Stimulated activated CD8-positive, alpha-beta memory T cell treated with anti-CD3 and anti-CD28 coated beads, Interleukin-7, amount 100 ng/mL, for 4 hours (primary cell): ENCODE data around the gene MAPK7.

Experiments used
- DNase-seq, 2 donors: peaks; one replicate each; pipeline ENCODE4 v3.0.0-alpha.2; 2020; ENCODE audit warnings: low read depth in 2 of 2

MAPK7 gene

GRCh38 chr17:19381361-19381740, 3.1 kb downstream of the MAPK7 start:
- no peak for DNase-seq

DNA sequence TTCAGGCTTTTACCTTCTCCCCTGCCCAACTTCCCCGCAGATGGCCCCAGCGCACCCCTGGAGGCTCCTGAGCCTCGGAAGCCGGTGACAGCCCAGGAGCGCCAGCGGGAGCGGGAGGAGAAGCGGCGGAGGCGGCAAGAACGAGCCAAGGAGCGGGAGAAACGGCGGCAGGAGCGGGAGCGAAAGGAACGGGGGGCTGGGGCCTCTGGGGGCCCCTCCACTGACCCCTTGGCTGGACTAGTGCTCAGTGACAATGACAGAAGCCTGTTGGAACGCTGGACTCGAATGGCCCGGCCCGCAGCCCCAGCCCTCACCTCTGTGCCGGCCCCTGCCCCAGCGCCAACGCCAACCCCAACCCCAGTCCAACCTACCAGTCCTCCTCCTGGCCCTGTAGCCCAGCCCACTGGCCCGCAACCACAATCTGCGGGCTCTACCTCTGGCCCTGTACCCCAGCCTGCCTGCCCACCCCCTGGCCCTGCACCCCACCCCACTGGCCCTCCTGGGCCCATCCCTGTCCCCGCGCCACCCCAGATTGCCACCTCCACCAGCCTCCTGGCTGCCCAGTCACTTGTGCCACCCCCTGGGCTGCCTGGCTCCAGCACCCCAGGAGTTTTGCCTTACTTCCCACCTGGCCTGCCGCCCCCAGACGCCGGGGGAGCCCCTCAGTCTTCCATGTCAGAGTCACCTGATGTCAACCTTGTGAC, 3.6 kb downstream of the MAPK7 start:
- DNase-seq: no peak

- DNase-seq: no peak
Observed at GRCh38 chr17:19382531-19383444, 4.5 kb downstream of the MAPK7 start.

DNA sequence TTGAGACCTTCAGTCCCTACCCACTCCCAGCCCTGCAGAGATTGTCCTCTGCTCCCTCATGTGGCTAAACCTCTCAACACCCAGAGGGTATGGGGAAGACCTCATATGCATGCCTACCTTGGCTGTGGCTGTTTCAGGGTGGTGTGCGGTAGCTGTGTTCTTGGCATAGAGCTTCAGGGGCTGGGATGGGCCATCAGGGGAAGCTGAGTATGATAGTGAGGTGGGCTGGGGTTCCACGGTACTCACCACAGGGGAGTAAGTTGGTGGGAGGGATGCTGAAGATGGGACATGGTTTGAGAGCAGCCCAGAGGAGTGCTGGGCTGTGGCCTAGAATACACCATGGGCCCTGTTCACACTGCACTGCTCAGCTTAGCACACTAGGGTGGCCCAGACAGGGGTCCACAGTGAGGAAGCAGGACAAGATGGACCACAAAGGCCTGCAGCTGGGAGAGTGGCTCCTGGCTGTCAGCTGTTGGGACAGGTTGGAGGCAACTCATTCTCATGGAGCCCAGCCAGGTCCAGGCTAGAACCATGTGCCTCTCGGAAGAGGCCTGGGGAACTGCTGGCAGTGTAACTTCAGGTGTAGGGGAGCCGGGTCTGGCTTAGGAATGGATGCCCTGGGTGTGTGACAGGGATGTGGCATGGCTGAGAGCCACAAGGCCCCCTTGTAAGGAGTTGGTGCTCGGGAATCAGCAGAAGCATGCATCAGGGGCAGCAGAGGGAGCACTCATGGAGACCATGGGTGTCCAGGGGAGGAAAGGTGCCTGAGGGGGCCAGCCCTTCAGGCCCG, 5.6 kb downstream of the MAPK7 start:
- no peak for DNase-seq

DNA sequence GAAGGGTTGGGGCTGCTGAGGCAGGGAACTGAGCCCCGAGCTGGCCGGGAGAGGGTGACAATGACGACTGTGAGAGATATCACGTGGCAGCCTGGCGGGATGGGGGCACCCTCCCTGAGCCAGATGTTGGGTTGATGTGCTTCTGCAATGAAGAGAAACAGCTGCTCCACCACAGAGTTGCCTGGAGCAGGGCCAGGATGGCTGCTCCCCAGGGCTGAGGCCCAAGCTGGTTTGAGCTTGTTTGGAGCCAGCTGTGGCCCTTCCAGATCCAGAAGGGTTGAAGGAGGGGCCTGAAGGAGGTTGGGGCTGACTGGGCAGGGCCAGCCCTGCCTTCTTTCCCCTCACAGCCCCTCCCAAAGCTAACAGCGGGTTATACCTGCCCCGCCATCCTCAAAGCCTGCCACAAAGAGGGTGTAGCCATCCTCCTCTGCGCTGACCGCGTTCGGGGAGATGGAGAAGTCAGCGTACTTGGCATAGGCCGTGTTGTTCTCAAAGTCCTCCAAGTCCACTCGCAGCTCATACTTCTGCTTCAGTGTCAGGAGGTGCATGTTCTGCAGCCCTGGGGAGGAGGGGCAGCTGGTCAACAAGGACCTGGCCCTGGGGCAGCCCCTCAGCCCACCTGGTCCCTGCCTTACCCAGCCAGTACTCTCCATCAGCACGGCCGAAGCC, 6.6 kb downstream of the MAPK7 start:
- DNase-seq: no peak

GRCh38 chr17:19385521-19385983, 7.3 kb downstream of the MAPK7 start:
- DNase-seq: no peak

DNA sequence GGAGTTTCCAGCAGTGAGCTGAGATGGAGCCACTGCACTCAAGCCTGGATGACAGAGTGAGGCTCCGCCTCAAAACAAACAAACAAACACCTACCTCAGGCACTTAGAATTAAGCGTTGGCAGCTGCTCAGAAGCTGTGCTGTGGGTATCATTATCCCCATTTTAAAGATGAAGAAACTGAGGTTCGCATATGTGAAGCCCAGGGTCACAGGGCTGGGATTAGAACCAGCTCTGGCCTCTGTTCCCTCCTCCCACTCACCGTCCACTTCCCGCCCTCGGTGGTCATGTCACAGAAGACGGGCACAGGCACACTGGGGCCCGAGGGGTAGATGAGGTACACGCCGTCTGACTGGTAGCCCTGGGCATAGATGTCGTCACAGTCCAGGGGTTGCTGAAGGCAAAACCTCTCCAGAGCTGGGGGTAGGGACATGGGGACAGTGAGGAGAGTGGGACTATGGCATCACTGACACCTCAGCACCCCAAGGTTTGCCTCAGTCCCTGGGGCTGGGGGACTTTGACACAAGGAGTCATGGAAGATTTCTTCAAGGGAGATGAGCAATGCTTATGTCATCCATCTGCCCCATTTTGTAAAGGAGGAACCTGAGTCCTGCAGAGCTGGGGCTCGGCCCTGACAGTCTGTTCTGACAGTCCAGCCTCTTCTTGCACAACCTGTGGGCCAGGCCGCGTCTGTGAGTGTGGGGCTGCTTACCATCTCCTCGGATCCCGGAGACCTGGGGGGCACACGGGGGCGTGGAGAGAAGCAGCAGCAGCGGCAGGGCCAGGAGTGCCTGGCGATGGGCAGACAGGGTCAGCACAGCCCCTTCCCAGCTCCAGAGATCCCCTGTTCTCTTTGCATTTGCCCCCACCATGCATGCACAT, 8.0 kb downstream of the MAPK7 start:
- DNase-seq: no peak

GRCh38 chr17:19386974-19387920, 8.9 kb downstream of the MAPK7 start, which contains the start of gene MFAP4:
TSS of gene MFAP4 (minus strand) at chr17:19387190. CDS start at chr17:19387155, 35 bp downstream.
- no peak for DNase-seq

DNA sequence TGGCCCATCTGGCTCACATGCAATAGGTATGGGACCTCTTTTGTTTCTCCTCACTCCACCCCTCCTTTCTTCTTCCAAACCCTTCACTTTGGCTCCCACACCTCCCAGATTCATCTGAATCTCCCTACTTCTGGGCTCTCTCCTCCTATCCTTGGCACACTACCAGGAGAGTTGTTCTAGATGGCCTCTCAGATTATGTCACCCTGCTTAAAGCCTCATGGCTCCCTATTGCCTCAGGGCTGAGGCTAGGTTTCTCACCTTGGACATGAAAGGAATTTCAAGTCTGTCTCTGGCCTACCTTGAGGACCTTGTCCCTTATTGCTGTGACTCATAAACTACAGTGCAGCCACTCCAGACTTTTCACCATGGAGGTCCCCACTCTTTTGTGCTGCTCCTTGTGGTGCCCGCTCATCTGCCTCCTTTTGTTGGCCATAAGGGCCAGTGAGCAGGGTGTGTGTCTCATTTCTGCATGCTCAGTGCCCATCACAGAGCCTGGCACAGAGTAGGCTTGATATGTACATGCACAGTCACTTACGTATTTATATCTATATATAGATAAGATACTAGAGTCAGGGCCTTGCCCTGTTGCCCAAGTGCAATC, 9.7 kb downstream of the MAPK7 start:
- no peak for DNase-seq

DNA sequence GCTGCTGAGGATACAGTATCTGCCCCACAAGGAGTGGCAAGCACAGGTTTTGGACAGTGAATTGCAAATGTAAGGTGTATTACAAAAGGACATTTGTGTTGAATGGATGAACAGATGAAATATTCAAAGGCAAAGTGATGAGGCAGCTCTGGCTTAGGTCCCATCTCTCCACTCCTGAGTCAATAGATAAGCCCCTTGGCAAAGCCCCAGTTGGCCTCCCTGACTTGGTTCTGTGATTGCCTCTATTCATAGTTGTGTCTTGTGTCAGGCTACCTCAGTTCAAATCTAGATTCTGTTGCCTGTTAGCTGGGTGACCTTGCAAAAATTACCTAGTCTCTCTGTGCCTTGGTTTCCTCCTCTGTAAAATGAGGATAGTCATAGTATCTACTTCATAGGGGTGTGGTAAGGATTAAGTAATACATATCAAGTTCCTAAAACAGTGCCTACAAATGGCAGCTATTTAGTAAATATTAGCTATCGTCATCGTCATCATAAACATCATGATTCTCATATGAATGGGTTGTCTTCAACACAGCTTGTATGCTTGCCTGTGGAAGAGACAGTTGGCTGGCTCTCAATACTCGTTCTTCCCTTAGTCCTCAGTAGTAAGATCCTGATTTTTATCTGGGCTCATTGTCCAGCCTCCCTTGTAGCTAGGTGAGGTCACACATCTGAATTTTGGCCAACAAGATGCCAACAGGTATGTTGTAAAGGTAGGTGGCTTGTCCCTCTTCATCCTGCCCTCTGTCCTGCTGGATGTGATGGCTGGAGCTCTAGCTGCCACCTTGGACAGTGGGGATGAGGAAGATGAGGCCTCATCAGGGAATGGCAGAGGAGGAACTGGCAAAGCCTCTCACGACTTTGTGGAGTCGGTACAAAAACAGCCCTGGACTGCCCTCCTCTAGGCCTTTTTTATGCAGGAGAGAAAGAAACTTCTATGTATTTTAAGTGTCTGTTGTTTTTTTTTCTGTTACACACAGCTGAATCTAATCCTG, 10.8 kb downstream of the MAPK7 start:
- DNase-seq: no peak

DNA sequence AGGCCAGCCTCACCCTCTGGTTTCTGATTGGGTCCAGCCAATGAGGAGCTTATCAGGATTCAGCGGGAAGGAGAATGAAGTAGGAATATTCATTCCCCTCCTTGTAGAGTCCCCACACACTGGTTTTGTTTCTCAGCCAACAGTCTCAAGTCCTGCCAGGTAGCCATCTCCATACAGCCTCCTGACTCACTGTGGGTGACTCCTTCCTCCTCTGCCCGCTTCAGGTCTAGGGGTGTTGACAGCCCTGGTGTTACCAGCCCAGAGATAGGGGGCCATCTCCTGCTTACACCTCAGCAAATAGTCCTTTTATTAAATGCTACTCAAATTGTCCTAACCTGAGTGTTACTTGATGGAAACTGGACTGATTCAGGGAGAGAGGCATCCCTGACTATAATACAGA, 12.7 kb downstream of the MAPK7 start:
- no peak for DNase-seq

- DNase-seq: no peak
Observed at GRCh38 chr17:19391432-19391831, 13.1 kb downstream of the MAPK7 start.

GRCh38 chr17:19392303-19392702, 14.0 kb downstream of the MAPK7 start:
- no peak for DNase-seq

DNA sequence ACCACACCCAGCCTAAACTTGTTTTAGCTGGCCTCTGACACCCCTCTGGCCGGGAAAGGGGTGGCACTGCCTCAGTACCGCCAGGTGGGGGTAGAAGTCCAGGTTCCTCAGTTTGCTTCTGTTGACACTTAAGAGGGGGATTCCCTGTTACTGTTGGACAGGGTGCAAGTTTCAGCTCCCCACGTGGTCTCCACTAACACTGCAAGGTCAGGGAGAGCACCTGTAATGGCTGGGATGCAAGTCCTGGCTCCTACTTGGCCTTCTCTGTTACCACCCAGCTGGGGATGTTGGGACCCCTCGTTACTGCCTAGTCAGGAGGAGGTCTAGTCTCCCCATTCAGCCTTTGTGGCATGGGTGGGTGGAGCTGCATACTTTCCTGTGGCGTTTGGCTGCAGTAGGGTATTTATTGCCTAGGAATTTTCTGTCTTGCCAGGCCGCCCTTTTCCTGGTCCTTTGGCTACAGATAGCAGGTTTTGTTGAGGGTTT, 19.3 kb downstream of the MAPK7 start:
- no peak for DNase-seq

- DNase-seq: no peak
Observed at GRCh38 chr17:19398301-19399181, 20.2 kb downstream of the MAPK7 start.

GRCh38 chr17:19399750-19400450, 21.6 kb downstream of the MAPK7 start:
- no peak for DNase-seq
